ENCODE measurements around the gene ZNF213.
A peak's percentile ranks its signal among the peaks of the same experiment; 100 is the strongest.

Gene ZNF213

DNA sequence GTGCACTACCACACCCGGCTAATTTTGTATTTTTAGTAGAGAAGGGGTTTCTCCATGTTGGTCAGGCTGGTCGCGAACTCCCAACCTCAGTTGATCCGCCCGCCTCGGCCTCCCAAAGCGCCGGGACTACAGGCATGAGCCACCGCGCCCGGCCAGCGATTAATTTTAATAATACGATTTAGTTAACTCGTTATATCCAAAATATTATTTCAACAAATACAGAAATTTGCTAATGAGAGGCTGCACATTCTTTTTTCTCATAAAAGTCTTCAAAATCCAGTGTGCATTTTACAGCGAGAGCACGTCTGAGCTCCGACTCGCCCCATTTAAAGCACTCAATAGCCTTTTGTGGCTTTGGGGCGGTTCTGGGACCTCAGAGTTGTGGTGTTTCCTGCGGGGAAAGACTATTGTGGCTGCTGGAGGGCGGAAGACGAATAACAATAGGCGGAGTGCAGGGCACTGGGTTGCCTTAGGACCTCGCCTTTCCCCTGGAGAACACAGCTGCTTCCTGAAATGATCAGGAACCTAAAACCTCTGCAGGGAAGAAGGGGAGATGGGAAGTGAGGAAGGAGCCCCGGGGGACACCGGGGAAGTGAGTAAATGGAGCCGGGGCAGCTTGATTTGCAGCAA is 32.9 kb upstream of the ZNF213 start:
- peak; percentile 57 for DNase-seq

DNA sequence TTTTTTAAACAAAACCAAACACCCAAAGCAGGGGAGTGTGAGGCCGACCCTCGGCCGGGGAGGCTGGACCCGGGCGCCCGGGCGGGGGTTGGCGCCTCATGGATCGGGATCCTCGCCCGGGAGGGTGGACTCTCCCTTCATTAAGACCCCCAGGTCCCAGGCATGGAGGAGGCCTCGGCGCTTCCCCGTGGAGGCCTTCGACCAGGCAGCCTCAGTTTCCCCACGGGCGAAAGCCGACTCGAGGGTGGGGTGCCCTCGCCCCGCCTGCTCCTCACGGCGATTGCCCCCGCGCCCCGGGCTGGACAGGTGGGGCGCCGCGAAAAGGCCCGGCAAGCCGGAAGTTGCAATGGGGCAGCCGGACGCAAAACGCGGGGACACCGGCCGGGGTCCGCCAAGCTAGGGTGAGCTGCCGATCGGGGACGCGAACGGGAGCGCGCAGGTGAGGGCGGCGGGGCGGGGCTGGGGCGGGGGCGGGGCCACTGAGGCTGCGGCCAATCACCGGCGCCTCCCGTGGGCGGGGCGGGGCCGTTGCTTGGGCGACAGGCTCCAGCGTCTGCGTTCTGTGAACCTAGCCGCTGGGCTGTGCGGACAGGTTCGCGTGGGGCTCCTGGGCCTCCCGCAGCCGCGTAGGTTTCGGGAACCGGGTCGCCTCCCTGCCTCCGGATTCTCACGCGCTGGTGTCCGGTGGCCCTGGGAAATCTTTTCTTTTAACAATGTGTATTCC is 28.5 kb upstream of the ZNF213 start:
- peak; percentile 96 for DNase-seq

DNA sequence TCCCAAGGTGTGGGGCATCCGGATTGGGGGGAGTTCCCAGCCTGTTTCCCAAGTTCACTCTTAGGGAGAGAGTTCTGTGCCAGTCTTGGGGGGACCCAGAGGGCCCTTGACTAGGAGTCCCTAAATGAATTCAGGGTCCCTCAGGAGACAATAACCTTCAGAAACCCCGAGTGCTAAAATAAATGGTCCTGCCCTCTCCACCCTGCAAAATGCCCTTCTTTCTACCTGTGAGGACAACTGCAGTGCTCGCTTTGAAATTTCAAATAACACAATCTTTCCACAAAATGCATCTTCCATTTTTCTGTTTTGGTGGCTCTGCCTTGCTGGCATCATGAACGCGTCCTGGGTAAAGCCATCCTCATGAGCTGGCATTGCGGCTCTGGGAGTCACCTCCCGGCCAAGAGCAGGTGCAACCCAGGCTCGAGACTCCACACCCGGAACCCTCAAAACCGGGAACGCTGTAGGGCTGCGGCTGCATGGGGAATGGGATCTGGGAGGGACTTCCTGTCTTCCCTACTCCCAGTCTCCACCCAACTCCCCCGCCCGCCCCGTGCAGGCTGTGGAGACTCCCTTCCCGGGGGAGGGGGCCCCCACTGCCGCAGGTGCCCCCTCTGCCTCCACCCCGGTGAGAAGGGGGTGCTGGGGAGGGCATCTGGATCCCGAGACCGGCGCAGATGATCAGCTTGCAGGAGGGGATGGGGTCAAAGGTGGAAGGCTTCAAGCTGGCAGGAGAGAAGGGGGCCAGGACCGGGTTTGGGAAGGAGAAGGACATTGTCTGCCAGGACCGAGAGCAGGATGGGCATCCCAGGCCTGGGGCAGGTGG is 22.6 kb upstream of the ZNF213 start, which contains the start of gene ZNF205:
Gene ZNF205, plus strand, starts transcription at position 529 of the 823 bp plus-strand sequence. CDS start 845 bp downstream, outside the sequence.
- no peak for DNase-seq

DNA sequence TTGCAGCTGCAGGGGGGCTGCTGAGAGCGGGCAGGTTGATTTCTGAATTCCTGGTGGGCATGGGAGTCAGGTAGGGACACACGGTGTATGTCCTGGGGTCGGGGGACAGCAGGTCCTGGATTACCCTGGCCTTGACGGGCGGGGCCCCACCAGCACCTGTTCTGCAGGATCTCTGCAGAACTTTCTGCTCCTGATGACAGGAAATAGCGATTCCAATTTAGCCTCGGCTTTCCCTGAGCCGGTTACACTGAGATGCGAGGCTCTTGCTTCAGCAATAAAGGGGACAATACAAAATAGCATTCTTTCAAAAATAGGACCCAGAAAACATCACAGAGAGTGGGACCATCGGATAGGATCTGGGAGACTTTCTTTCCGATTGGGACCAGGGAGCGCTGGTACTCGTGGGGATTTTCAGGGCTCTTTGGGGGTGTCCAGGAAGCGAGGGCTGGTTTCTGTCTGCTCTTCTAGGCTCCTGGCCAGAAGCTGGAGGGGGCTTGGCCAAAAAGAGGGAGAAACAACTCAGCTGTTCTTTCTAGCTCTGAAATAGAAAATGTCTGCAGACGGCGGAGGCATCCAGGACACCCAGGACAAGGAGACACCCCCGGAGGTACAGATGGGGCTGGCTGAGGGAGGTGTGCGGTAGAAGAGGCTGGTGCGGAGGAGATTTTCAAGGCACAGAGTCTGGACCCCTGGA is 21.8 kb upstream of the ZNF213 start:
- DNase-seq: no peak

DNA sequence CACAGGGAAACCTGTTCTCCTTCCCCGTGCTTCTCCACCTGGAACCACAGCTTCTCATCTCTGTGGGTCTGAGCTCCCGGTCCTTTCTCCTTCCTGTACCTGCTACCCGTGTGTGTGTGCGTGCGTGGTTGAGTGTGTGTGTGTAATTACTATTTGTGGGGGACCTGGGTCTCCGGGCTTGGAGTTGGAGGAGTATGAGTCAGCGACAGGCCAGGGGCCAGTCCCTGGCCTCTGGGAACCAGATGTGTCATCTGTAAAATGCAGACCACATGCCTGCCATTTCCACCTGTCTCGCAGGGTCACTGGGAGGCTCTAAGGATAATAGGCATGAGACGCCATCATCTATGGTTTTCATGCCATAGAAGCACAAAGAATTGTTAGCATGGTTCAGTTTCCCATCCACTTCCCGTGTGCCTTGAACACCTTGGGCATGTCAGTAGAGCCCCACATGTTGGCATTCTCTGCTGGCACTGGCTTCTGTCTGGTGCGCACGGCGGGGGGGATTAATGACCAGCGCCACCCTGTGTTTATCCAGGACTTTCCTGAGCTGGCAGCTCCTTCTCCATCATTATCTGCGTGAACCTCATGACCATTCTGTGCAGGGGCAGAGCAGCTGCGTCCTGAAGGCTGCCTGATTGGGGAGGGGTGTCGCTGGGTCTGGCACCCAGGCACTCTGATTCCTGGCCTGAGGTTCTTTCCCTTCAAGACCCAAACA is 20.9 kb upstream of the ZNF213 start:
- no peak for DNase-seq

DNA sequence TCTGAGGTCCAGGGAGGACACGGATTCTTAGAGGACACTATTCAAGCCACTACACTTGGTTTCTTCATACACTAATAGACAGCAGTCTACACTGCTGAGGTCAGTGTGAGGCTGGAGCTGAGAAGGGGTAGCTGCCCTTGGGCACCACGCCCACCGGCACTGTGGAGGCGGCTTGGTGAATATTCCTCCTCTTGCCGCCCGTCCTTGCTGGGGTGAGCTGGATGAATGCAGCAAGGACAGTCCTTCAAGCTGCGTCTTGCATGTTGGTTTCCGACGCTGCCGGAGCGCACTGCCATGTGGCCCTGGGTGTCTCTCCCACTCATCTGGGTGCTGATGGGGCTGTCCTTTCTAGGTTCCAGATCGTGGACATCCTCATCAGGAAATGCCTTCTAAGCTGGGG is 19.8 kb upstream of the ZNF213 start:
- no peak for DNase-seq

DNA sequence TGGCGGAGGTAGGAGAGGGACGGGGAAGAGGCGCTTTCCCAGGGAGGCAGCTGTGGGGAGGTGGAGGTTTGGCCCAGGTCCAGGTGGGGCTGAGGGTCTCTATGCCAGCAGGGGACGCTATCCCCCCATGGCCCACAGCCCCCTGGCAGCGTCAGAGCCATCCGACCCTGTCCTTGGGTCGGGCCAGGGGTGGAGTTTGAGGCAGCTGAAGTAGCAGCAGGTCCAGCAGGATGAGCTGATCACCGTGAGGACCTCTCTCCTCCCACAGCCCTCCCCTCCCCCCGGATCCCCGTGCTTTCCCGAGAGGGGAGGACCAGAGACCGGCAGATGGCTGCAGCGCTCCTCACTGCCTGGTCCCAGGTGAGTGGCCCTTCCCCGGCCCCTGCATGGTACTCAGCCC is 19.3 kb upstream of the ZNF213 start:
- no peak for DNase-seq

DNA sequence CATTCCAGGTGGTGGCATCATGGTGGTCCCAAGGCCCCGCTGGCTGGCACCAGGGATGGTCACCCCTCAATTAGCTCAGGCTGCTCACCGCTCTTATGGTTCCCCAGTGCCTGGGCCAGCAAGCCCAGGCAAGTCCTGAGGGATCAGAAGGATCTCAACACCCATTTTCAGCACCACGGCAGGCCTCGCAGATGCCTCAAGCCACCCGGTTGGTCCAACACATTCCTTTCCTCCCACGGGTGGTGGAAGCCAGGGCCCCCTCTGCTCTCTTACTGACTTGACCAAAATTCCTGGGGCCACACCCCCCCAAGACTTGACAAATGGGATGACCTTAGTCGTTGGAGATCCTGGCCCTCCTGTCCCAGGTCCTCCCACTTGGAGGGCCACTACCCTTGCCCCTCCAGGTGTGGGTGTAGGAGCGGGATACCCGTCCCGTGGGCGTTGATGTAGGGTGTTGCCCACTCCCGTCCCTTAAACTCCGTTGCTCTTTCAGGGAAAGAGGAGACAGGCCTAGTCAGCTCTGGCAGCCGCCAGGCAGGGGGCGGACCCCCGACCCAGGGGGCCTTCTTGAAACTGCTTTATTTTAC is 16.5 kb upstream of the ZNF213 start:
- DNase-seq: no peak

DNA sequence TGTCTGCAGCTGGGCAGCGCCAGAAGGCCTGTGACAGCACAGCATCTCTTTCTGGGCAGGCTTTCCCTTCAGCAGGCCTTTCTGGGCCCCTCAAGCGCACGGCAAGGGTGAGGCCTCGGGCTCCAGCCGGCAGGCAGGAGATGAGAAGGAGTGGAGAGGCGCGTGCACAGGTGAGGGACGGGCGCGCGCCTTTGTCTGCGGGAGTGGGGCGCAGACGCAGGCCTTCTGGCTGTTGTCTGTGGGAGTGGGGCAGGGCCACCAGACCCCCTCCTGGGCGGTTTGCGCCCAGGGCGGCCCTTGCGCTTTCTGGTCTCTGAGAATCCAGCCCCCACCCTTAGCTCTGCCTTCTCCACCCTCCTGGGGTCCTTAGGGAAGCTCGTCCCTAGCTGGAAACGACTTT is 16.0 kb upstream of the ZNF213 start:
- no peak for DNase-seq

DNA sequence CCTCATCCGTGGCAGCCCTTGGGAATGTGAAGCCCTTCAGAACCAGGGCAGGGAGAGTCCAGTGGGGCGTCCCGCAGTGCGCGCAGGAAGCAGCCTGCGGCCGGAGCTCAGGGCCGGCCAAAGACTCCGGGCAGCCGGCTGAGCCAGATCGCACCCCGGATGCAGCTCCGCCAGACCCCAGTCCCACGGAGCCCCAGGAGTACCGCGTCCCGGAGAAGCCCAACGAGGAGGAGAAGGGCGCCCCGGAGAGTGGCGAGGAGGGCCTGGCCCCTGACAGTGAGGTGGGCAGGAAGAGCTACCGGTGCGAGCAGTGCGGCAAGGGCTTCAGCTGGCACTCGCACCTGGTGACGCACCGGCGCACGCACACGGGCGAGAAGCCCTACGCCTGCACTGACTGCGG is 15.5 kb upstream of the ZNF213 start:
- DNase-seq: no peak

DNA sequence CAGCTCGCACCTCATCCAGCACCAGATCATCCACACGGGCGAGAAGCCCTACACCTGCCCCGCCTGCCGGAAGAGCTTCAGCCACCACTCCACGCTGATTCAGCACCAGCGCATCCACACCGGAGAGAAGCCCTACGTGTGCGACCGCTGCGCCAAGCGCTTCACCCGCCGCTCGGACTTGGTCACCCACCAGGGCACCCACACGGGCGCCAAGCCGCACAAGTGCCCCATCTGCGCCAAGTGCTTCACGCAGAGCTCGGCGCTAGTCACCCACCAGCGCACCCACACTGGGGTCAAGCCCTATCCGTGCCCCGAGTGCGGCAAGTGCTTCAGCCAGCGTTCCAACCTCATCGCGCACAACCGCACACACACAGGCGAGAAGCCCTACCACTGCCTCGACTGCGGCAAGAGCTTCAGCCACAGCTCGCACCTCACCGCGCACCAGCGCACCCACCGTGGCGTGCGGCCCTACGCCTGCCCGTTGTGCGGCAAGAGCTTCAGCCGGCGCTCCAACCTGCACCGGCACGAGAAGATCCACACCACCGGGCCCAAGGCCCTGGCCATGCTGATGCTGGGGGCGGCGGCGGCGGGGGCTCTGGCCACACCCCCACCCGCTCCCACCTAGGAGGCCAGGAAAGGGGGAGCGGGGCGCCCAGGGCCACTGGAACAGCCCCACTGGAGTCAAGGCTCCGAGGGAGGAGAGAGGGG is 15.0 kb upstream of the ZNF213 start:
- no peak for DNase-seq

DNA sequence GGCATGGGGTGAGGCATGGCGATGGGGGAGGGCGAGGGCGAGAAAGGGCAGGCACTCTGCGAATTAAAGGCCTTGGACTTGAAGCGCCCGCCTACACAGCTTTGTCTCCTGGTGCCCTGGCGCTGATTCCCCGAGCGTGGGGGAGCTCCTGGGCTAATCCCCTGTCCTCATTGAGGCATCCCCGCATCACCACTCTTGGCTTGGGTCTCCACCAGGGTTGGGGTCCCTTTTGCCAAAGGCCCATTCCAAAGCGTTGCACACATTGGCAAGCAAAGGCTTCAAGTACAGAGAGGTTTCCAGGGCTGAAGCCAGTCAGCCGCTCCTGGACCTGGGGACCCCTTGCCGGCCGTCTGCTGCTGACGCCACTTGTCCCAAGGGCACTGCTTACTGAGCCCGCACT is 14.4 kb upstream of the ZNF213 start:
- no peak for DNase-seq

DNA sequence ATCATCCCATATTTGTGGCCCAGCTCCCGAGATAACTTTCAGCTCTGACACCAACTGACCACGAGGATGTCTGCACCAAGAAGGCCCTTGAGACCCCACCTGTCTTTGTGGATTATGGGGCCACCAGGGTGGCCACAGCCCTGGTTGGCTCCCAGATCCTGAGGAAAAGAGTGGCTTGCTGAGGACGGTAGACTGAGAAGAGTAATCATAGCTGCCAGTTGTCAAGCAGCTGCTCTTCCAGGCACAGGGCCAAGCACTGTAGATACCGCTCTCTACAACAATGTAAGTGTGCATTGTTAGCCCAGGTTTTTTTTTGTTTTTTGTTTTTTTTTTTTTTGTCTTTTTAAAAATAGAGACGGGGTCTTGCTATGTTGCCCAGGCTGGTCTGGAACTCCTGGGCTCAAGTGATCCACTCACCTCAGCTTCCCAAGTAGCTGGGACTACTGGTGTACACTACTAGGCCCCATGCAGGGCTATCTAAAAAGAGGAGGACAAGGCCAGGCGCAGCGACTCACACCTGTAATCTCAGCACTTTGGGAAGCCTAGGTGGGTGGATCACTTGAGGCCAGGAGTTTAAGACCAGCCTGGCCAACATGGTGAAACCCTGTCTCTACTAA is 12.9 kb upstream of the ZNF213 start:
- DNase-seq: no peak

DNA sequence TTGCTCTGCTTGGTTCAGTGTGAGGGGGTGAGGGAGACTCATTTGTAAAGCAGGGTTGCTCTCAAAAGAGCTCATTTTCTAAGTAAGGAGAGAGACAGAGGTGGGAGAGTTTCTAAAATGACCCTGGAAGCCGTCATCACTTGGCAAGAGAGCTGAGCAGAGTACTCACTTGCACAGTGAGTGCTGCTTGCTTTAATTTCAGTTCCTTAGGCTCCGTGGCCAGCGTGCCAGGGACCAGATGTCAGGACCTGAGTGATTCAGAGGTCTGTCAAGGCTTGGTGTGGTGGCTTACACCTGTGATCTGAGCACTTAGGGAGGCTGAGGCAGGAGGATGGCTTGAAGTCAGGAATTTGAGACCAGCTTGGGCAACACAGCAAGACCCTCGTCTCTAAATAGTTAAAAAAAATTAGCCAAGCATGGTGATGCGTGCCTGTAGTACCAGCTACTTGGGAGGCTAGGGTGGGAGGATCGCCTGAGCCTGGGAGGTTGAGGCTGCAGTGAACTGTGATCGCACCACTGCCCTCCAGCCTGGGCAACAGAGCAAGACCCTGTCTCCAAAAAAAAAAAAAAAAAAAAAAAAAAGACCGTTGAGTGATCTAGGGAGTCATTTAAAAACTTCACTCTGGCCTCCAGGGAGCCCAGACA is 11.8 kb upstream of the ZNF213 start:
- DNase-seq: no peak

DNA sequence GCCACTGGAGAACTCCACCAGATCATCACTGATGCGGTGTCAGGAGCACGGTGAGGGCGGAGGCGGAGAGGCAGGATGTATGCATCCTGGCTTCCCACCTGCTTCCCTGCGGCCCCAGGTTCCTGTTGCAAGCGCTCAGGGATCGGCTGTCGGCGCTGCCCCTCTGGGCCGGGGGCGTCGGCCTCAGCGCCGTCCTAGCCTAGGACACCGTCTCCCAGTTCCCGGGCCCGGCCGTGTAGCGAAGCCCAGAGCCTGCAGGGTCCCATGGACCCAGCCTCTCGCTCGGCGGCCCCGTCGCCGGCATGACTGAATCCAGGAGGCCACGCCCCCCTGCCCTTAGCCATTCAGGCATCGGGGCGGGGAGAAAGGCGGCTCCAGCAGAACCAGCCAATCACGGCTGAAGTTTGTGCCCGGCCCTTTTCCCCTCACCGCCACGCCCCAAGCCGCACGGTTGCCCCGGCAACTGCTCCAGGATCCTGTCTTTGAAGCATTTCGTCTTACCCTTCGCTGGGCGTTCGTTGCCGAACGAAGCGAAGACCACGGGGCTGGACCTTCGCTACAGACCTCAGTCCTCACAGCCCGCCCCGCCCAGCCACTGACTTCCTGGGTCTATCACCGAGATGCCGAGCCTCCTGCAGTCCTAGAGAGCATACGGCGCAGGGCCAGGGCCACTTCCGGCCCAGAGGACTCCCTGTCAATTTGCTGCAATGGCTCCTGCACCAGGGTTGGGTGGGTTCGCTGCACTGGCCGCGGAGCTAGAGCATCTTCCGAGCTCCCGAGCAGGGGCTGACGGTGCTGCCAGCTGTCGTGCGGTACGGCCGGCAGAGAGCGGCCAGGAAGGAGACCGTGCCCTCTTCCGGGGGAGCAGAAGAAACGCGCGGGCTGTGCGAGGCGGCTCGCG is 10.6 kb upstream of the ZNF213 start:
- peak; percentile 98 for DNase-seq

DNA sequence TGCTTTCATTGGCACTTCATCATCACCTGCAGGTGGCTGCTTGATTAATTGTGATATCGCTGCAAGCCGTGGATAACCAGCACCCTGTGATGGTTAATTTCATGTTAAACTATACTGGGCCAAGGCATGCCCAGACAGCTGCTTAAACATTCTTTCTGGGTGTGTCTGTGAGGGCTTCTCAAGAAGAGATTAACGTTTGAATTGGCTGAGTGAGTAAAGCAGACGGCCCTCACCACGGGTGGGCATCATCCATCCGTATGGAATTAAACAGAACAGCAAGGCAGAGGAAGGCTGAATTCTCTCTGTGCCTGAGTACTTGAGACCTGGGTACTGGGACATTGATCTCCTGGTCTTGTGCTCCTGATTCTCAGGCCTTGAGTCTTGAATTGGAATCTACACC is 7.1 kb upstream of the ZNF213 start:
- no peak for DNase-seq

DNA sequence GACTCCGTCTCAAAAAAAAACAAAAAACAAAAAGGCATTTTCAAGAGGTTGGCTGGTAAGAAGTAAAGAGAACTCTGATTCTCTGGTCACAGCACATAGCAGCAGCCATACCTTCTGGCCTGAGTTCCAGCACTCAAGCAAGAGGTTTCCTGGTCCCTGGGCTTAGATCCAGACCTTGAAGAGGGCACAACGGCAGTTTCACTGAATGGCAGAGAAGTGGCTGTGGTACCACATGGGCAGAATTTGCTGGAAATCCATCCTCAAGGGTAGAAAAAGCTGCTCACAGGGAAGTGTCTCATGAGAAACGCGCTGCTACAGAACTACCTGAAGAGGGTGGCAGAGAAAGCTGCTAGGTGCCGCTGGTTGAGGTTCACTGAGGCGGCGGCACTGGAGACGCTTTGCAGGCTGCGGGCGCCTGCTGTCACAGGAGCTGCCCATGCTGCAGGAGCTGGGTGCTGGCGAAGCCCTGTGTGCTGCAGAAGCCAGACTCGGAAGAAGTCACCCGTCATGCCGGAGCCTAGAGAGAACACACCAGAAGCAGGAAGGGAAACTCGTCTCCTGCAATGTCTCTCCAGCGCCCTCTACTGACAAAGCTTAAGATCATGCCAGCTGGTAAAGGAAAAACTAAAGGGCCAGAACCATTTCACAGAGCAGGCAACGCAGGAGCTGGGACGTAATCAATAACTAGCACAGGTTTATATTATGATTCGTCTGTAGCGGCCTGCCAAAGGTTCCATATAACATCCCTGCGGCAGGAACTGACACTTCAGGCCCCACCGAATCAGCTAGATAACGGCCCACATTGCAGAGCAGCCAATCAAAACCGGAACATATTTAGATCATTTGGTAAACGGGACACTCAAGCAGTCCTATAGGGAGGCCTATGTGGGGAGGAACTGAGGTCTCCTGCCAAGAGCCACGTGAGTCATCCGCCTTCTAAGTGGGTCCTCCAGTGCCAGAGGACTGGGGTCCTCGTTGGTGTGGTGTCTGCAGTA is 5.4 kb upstream of the ZNF213 start:
- peak; percentile 93 for DNase-seq

DNA sequence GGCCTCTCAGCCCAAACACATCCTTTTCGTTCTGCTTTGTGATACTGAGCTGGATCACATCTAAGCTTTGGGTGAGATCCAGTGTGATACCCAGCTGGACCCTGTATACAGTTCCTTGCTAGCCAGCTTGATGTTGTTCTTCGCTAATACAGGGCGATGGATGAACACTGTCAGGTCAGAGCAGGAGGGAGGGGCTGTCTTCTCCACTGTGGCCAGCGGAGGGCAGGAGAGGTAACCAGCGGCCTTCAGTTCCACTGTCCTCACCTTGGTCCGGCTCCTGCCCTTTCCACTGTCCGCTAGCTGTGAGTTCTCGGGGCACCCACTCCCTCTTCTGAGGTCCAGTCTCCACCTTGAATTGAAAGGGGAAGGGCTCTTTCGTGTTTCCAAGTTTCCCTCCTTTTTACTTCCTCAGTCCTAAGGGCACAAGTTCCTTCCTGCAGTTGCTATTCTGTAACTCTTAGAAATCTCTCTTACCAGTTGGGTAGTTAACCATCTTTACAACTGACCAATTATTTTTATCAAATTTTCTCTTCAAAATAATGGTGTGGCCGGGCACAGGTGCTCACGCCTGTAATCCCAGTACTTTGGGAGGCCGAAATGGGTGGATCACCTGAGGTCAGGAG is 3.0 kb upstream of the ZNF213 start:
- peak; percentile 55 for DNase-seq

Measured in activated CD4-positive, alpha-beta T cell treated with anti-CD3 and anti-CD28 coated beads, Interleukin-10, Interleukin-2, amounts not matched to agents 100 ng/mL and 50 ng/mL, durations not matched to agents 16 hours and 8 hours (primary cell).